HepG2 (cell line): ENCODE data around the gene ATG4B. TPM values are rescaled to one million over a fixed set of nuclear protein-coding genes. Genes with fewer than 3 reads are reported as not detected.

Experiments
- AHDC1 ChIP-seq: sonication (generic); formaldehyde crosslinking; IDR thresholded peaks from 2 replicates; pipeline ENCODE4 v1.5.1; 2020; ENCODE audit warnings: mild to moderate bottlenecking, missing genetic modification reagents, borderline replicate concordance
- GMEB2 ChIP-seq: IDR thresholded peaks from 2 replicates; pipeline ENCODE4 v1.6.1; 2016; ENCODE audit warnings: missing biosample characterization, missing genetic modification reagents, low read depth
- KLF15 ChIP-seq: sonication (generic); formaldehyde crosslinking; IDR thresholded peaks from 2 replicates; pipeline ENCODE4 v1.8.1; 2023; ENCODE audit warnings: borderline replicate concordance, mild to moderate bottlenecking, inconsistent platforms, missing genetic modification reagents, mixed read lengths
- MIER3 ChIP-seq: IDR thresholded peaks from 2 replicates; pipeline ENCODE4 v1.6.1; 2016; ENCODE audit warnings: missing compliant biosample characterization, borderline replicate concordance
- SOX13 ChIP-seq, 3 experiments: fragments of 450-650 bp in 1 of 3; sonication (generic) in 1 of 3; formaldehyde crosslinking in 1 of 3; IDR thresholded peaks in 2 of 3; conservative IDR thresholded peaks in 1 of 3; 2 replicates each; pipeline versions ENCODE4 v1.5.0 to v1.6.1; 2016 to 2020; ENCODE audit warnings: antibody characterized with exemption in 1 of 3, mild to moderate bottlenecking in 1 of 3, missing compliant biosample characterization in 1 of 3, missing genetic modification reagents in 1 of 3, moderate library complexity in 1 of 3
- SP2 ChIP-seq: sonication (generic); formaldehyde crosslinking; IDR thresholded peaks from 2 replicates; pipeline ENCODE4 v1.5.1; 2020; ENCODE audit warnings: mild to moderate bottlenecking, missing genetic modification reagents
- ZNF44 ChIP-seq: sonication (generic); formaldehyde crosslinking; IDR thresholded peaks from 2 replicates; pipeline ENCODE4 v1.5.1; 2020; ENCODE audit warnings: mild to moderate bottlenecking, missing genetic modification reagents
- ZNF530 ChIP-seq: sonication (generic); formaldehyde crosslinking; IDR thresholded peaks from 2 replicates; pipeline ENCODE4 v1.5.0; 2020; ENCODE audit warnings: low read depth, mild to moderate bottlenecking, missing genetic modification reagents
- ZNF761 ChIP-seq: sonication (generic); formaldehyde crosslinking; conservative IDR thresholded peaks from 2 replicates; pipeline ENCODE4 v1.4.0; 2020; ENCODE audit warnings: mild to moderate bottlenecking, missing genetic modification reagents
- ZNF816 ChIP-seq: sonication (generic); formaldehyde crosslinking; IDR thresholded peaks from 2 replicates; pipeline ENCODE4 v1.8.0; 2022; ENCODE audit warnings: missing genetic modification reagents, mild to moderate bottlenecking, borderline replicate concordance
- ZNF883 ChIP-seq: sonication (generic); formaldehyde crosslinking; IDR thresholded peaks from 2 replicates; pipeline ENCODE4 v1.5.1; 2020; ENCODE audit warnings: mild to moderate bottlenecking, missing genetic modification reagents; ENCODE audit errors: not compliant biosample characterization
- polyA plus RNA-seq, 8 experiments: library from polyadenylated mRNA; depleted of rRNA in 3 of 8; stranded (reverse) in 7 of 8; unstranded in 1 of 8; fragments of >200 nt; fragmentation: Illumina TruSeq in 4 of 8; extraction: Trizol in 4 of 8; gene quantifications; 2 replicates each; pipeline versions ENCODE4 v1.2.1 to v1.2.3, GENCODE V29; 2011 to 2016; ENCODE audit warnings: low read depth in 4 of 8, missing spikeins in 1 of 8, mixed read lengths in 1 of 8; ENCODE audit not compliant: insufficient read depth in 1 of 8
- total RNA-seq, 5 experiments: library from RNA; depleted of rRNA; stranded (reverse); fragments of >200 nt; fragmentation: Illumina TruSeq; extraction: Trizol; gene quantifications; 2 replicates each; pipeline ENCODE4 v1.2.3, GENCODE V29; 2016; ENCODE audit warnings: low read depth in 1 of 5
- TF ChIP-seq, protein P1 (sequence below): sonication (generic); formaldehyde crosslinking; IDR thresholded peaks from 2 replicates; pipeline ENCODE4 v1.8.0; 2022; ENCODE audit warnings: missing genetic modification reagents, mild to moderate bottlenecking, moderate library complexity, borderline replicate concordance
- TF ChIP-seq, protein P2 (sequence below): IDR thresholded peaks from 2 replicates; pipeline ENCODE4 v1.6.1; 2016; ENCODE audit warnings: low read depth, control low read depth

The ATG4B gene
- total and polyA plus RNA-seq, 2 of the 13 experiments (the other 11 are each of a cell fraction or from before 2014, with no cell fraction given), result 95.5 to 239 TPM

GRCh38 chr2:241636182-241637017 is 1.1 kb upstream of the ATG4B start (continued):
- TF ChIP-seq, protein P1, sequence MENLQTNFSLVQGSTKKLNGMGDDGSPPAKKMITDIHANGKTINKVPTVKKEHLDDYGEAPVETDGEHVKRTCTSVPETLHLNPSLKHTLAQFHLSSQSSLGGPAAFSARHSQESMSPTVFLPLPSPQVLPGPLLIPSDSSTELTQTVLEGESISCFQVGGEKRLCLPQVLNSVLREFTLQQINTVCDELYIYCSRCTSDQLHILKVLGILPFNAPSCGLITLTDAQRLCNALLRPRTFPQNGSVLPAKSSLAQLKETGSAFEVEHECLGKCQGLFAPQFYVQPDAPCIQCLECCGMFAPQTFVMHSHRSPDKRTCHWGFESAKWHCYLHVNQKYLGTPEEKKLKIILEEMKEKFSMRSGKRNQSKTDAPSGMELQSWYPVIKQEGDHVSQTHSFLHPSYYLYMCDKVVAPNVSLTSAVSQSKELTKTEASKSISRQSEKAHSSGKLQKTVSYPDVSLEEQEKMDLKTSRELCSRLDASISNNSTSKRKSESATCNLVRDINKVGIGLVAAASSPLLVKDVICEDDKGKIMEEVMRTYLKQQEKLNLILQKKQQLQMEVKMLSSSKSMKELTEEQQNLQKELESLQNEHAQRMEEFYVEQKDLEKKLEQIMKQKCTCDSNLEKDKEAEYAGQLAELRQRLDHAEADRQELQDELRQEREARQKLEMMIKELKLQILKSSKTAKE (CRISPR knock-in tag), result no peak
- TF ChIP-seq AHDC1 (CRISPR knock-in tag) (no peak), ZNF530 (CRISPR knock-in tag) (no peak; the same call in 1 of the 2 replicates), KLF15 (CRISPR knock-in tag) (no peak), ZNF883 (CRISPR knock-in tag) (no peak), MIER3 (0 out of 2 replicates have a peak, but pooled peaks have one; percentile 26), SP2 (CRISPR knock-in tag) (no peak), SOX13 (IDR thresholded peaks at IDR 0.05) (no peak), SOX13 (CRISPR knock-in tag; conservative IDR thresholded peaks at IDR 0.05 in 1 of 2, IDR thresholded peaks at IDR 0.05 in 1 of 2) (no peak), ZNF761 (CRISPR knock-in tag) (peak; percentile 71; the same call in 1 of the 2 replicates), ZNF44 (CRISPR knock-in tag) (no peak), ZNF816 (CRISPR knock-in tag) (no peak), GMEB2 (CRISPR knock-in tag) (no peak)
- TF ChIP-seq, protein P2, sequence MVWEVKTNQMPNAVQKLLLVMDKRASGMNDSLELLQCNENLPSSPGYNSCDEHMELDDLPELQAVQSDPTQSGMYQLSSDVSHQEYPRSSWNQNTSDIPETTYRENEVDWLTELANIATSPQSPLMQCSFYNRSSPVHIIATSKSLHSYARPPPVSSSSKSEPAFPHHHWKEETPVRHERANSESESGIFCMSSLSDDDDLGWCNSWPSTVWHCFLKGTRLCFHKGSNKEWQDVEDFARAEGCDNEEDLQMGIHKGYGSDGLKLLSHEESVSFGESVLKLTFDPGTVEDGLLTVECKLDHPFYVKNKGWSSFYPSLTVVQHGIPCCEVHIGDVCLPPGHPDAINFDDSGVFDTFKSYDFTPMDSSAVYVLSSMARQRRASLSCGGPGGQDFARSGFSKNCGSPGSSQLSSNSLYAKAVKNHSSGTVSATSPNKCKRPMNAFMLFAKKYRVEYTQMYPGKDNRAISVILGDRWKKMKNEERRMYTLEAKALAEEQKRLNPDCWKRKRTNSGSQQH (CRISPR knock-in tag), result peak; percentile 62; the same call in 1 of the 2 replicates
